HepG2 (cell line): ENCODE results near the gene SRP9. TPM values are rescaled to one million over a fixed set of nuclear protein-coding genes. Genes with fewer than 3 reads are reported as not detected.

ENCODE experiments used
- ETV5 ChIP-seq: IDR thresholded peaks from 2 replicates; pipeline ENCODE4 v1.6.1; 2018; ENCODE audit warnings: missing biosample characterization, missing genetic modification reagents, inconsistent platforms, borderline replicate concordance
- MTF1 ChIP-seq: sonication (generic); formaldehyde crosslinking; IDR thresholded peaks from 2 replicates; pipeline ENCODE4 v1.5.0; 2020; ENCODE audit warnings: missing genetic modification reagents
- NONO ChIP-seq, 2 experiments: fragments of 450-650 bp in 1 of 2; sonication (generic) in 1 of 2; formaldehyde crosslinking in 1 of 2; IDR thresholded peaks in 1 of 2; conservative IDR thresholded peaks in 1 of 2; 2 replicates each; pipeline versions ENCODE4 v1.6.1 to v1.8.0; 2017 to 2022; ENCODE audit warnings: mild to moderate bottlenecking in 1 of 2, missing genetic modification reagents in 1 of 2, moderate library complexity in 1 of 2
- SMARCC2 ChIP-seq: fragments of 450-650 bp; IDR thresholded peaks from 2 replicates; pipeline ENCODE4 v1.6.1; 2017; ENCODE audit warnings: antibody characterized with exemption, mild to moderate bottlenecking
- SP4 ChIP-seq: sonication (generic); formaldehyde crosslinking; IDR thresholded peaks from 2 replicates; pipeline ENCODE4 v1.8.1; 2023; ENCODE audit warnings: mild to moderate bottlenecking, missing genetic modification reagents
- ZKSCAN5 ChIP-seq: sonication (generic); formaldehyde crosslinking; IDR thresholded peaks from 2 replicates; pipeline ENCODE4 v1.5.1; 2020; ENCODE audit warnings: mild to moderate bottlenecking, missing genetic modification reagents
- ZNF256 ChIP-seq: sonication (generic); formaldehyde crosslinking; conservative IDR thresholded peaks from 2 replicates; pipeline ENCODE4 v1.4.0; 2020; ENCODE audit warnings: missing genetic modification reagents
- ZNF556 ChIP-seq: sonication (generic); formaldehyde crosslinking; IDR thresholded peaks from 2 replicates; pipeline ENCODE4 v1.4.0; 2020; ENCODE audit warnings: mild to moderate bottlenecking, missing genetic modification reagents, borderline replicate concordance
- ZSCAN29 ChIP-seq: sonication (generic); formaldehyde crosslinking; conservative IDR thresholded peaks from 2 replicates; pipeline ENCODE4 v1.4.0; 2020; ENCODE audit warnings: mild to moderate bottlenecking, missing genetic modification reagents
- polyA plus RNA-seq, 8 experiments: library from polyadenylated mRNA; depleted of rRNA in 3 of 8; stranded (reverse) in 7 of 8; unstranded in 1 of 8; fragments of >200 nt; fragmentation: Illumina TruSeq in 4 of 8; extraction: Trizol in 4 of 8; gene quantifications; 2 replicates each; pipeline versions ENCODE4 v1.2.1 to v1.2.3, GENCODE V29; 2011 to 2016; ENCODE audit warnings: low read depth in 4 of 8, missing spikeins in 1 of 8, mixed read lengths in 1 of 8; ENCODE audit not compliant: insufficient read depth in 1 of 8
- total RNA-seq, 5 experiments: library from RNA; depleted of rRNA; stranded (reverse); fragments of >200 nt; fragmentation: Illumina TruSeq; extraction: Trizol; gene quantifications; 2 replicates each; pipeline ENCODE4 v1.2.3, GENCODE V29; 2016; ENCODE audit warnings: low read depth in 1 of 5
- TF ChIP-seq, protein P1 (sequence below): sonication (generic); formaldehyde crosslinking; conservative IDR thresholded peaks from 2 replicates; pipeline ENCODE4 v1.4.0; 2020; ENCODE audit warnings: mild to moderate bottlenecking, missing genetic modification reagents, moderate library complexity
- TF ChIP-seq, protein P2 (sequence below): sonication (generic); formaldehyde crosslinking; conservative IDR thresholded peaks from 2 replicates; pipeline ENCODE4 v1.4.0; 2020; ENCODE audit warnings: missing genetic modification reagents
- TF ChIP-seq, protein P3 (sequence below): sonication (generic); formaldehyde crosslinking; IDR thresholded peaks from 2 replicates; pipeline ENCODE4 v1.8.1; 2022; ENCODE audit warnings: mild to moderate bottlenecking, missing genetic modification reagents
- TF ChIP-seq, protein P4 (sequence below): sonication (generic); formaldehyde crosslinking; IDR thresholded peaks from 2 replicates; pipeline ENCODE4 v1.4.0; 2020; ENCODE audit warnings: missing genetic modification reagents
- TF ChIP-seq, protein P5 (sequence below): IDR thresholded peaks from 2 replicates; pipeline ENCODE4 v1.6.1; 2018; ENCODE audit warnings: missing genetic modification reagents
- TF ChIP-seq, protein P6 (sequence below): sonication (generic); formaldehyde crosslinking; IDR thresholded peaks from 2 replicates; pipeline ENCODE4 v1.4.0; 2020; ENCODE audit warnings: missing genetic modification reagents, mild to moderate bottlenecking, borderline replicate concordance

The SRP9 gene
- total and polyA plus RNA-seq, 2 of the 13 experiments (the other 11 are each of a cell fraction or from before 2014, with no cell fraction given), result 251 to 307 TPM

DNA sequence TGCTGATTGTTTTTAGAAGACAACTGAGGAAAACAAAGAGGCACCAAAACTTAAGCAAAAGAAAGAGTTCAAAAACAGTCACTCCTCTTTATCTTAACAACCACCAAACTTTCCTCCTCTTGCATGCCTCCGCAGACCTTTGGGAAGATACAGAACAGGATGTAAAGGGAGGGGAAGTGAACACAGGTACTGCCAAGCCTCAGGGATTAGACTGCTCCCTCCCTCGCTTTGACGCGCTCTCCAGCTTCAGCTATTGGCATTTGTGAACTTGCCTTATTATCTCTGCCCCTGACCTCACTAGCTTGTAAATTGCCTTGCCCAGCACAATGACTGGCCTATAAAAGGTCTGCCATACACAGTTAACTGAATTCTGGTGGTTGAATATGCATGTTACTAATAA is 4.8 kb upstream of the SRP9 start (continued):
- no peak for TF ChIP-seq ETV5 (CRISPR knock-in tag)
- TF ChIP-seq, protein P1, sequence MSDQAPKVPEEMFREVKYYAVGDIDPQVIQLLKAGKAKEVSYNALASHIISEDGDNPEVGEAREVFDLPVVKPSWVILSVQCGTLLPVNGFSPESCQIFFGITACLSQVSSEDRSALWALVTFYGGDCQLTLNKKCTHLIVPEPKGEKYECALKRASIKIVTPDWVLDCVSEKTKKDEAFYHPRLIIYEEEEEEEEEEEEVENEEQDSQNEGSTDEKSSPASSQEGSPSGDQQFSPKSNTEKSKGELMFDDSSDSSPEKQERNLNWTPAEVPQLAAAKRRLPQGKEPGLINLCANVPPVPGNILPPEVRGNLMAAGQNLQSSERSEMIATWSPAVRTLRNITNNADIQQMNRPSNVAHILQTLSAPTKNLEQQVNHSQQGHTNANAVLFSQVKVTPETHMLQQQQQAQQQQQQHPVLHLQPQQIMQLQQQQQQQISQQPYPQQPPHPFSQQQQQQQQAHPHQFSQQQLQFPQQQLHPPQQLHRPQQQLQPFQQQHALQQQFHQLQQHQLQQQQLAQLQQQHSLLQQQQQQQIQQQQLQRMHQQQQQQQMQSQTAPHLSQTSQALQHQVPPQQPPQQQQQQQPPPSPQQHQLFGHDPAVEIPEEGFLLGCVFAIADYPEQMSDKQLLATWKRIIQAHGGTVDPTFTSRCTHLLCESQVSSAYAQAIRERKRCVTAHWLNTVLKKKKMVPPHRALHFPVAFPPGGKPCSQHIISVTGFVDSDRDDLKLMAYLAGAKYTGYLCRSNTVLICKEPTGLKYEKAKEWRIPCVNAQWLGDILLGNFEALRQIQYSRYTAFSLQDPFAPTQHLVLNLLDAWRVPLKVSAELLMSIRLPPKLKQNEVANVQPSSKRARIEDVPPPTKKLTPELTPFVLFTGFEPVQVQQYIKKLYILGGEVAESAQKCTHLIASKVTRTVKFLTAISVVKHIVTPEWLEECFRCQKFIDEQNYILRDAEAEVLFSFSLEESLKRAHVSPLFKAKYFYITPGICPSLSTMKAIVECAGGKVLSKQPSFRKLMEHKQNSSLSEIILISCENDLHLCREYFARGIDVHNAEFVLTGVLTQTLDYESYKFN (CRISPR knock-in tag), result 0 out of 2 replicates have a peak, but pooled peaks have one; percentile 20
- no peak for TF ChIP-seq MTF1 (CRISPR knock-in tag)
- TF ChIP-seq, protein P2, sequence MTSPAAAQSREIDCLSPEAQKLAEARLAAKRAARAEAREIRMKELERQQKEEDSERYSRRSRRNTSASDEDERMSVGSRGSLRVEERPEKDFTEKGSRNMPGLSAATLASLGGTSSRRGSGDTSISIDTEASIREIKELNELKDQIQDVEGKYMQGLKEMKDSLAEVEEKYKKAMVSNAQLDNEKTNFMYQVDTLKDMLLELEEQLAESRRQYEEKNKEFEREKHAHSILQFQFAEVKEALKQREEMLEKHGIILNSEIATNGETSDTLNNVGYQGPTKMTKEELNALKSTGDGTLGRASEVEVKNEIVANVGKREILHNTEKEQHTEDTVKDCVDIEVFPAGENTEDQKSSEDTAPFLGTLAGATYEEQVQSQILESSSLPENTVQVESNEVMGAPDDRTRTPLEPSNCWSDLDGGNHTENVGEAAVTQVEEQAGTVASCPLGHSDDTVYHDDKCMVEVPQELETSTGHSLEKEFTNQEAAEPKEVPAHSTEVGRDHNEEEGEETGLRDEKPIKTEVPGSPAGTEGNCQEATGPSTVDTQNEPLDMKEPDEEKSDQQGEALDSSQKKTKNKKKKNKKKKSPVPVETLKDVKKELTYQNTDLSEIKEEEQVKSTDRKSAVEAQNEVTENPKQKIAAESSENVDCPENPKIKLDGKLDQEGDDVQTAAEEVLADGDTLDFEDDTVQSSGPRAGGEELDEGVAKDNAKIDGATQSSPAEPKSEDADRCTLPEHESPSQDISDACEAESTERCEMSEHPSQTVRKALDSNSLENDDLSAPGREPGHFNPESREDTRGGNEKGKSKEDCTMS (CRISPR knock-in tag), result no peak
- TF ChIP-seq, protein P3, sequence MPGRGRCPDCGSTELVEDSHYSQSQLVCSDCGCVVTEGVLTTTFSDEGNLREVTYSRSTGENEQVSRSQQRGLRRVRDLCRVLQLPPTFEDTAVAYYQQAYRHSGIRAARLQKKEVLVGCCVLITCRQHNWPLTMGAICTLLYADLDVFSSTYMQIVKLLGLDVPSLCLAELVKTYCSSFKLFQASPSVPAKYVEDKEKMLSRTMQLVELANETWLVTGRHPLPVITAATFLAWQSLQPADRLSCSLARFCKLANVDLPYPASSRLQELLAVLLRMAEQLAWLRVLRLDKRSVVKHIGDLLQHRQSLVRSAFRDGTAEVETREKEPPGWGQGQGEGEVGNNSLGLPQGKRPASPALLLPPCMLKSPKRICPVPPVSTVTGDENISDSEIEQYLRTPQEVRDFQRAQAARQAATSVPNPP (CRISPR knock-in tag), result no peak
- no peak for TF ChIP-seq ZKSCAN5
- no peak for TF ChIP-seq ZNF256 (CRISPR knock-in tag)
- TF ChIP-seq, protein P4, sequence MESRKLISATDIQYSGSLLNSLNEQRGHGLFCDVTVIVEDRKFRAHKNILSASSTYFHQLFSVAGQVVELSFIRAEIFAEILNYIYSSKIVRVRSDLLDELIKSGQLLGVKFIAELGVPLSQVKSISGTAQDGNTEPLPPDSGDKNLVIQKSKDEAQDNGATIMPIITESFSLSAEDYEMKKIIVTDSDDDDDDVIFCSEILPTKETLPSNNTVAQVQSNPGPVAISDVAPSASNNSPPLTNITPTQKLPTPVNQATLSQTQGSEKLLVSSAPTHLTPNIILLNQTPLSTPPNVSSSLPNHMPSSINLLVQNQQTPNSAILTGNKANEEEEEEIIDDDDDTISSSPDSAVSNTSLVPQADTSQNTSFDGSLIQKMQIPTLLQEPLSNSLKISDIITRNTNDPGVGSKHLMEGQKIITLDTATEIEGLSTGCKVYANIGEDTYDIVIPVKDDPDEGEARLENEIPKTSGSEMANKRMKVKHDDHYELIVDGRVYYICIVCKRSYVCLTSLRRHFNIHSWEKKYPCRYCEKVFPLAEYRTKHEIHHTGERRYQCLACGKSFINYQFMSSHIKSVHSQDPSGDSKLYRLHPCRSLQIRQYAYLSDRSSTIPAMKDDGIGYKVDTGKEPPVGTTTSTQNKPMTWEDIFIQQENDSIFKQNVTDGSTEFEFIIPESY (CRISPR knock-in tag), result peak; percentile 75
- TF ChIP-seq ZSCAN29 (CRISPR knock-in tag), result 0 out of 2 replicates have a peak, but pooled peaks have one; percentile 34
- TF ChIP-seq, protein P5, sequence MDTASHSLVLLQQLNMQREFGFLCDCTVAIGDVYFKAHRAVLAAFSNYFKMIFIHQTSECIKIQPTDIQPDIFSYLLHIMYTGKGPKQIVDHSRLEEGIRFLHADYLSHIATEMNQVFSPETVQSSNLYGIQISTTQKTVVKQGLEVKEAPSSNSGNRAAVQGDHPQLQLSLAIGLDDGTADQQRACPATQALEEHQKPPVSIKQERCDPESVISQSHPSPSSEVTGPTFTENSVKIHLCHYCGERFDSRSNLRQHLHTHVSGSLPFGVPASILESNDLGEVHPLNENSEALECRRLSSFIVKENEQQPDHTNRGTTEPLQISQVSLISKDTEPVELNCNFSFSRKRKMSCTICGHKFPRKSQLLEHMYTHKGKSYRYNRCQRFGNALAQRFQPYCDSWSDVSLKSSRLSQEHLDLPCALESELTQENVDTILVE (CRISPR knock-in tag), result no peak
- TF ChIP-seq, protein P6, sequence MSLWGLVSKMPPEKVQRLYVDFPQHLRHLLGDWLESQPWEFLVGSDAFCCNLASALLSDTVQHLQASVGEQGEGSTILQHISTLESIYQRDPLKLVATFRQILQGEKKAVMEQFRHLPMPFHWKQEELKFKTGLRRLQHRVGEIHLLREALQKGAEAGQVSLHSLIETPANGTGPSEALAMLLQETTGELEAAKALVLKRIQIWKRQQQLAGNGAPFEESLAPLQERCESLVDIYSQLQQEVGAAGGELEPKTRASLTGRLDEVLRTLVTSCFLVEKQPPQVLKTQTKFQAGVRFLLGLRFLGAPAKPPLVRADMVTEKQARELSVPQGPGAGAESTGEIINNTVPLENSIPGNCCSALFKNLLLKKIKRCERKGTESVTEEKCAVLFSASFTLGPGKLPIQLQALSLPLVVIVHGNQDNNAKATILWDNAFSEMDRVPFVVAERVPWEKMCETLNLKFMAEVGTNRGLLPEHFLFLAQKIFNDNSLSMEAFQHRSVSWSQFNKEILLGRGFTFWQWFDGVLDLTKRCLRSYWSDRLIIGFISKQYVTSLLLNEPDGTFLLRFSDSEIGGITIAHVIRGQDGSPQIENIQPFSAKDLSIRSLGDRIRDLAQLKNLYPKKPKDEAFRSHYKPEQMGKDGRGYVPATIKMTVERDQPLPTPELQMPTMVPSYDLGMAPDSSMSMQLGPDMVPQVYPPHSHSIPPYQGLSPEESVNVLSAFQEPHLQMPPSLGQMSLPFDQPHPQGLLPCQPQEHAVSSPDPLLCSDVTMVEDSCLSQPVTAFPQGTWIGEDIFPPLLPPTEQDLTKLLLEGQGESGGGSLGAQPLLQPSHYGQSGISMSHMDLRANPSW (CRISPR knock-in tag), result no peak
- TF ChIP-seq SMARCC2, result no peak
- no peak for TF ChIP-seq ZNF556 (CRISPR knock-in tag)
- TF ChIP-seq SP4, result no peak
- TF ChIP-seq NONO (IDR thresholded peaks at IDR 0.05), result no peak
- no peak for TF ChIP-seq NONO (CRISPR knock-in tag; conservative IDR thresholded peaks at IDR 0.05)
